ENCODE measurements around the gene LRRFIP1. TPM values are rescaled to one million over a fixed set of nuclear protein-coding genes. Genes with fewer than 3 reads are reported as not detected.

Gene LRRFIP1
- total and polyA plus RNA-seq, 9 of the 15 experiments (the other 6 are each of a cell fraction or from before 2014, with no cell fraction given): 13.1 to 45.2 (median 31.3) TPM

DNA sequence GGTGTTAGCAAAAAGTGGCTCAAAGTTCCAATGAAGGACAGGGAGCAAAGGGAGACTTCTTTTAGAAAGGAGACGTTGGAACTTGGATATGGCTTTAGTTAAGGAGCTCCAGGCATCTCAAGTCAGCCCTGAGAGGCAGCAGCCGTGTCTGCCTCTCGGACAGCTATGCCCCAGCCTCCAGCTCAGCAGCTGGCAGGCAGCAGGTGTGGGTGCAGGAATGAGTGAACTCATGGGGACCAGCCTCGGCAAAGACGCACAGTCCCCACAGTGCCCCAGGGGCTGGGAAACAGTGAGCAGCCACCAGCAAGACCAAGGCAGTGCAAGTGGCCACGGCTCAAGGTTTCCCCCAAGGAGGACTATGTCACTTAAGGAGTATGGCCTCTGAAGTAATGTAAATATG is 1.6 kb upstream of the LRRFIP1 start:
- no peak overlapping the region for H3K4me3 ChIP-seq
- H3K79me2 ChIP-seq (ENCODE audit: control insufficient read depth, insufficient read depth, low read length): no peaks in the 10 kb centered on the region
- no peaks in the 10 kb centered on the region for H3K36me3 ChIP-seq (ENCODE audit: control insufficient read depth, insufficient read depth, low read length)
- H3K27ac ChIP-seq (ENCODE audit: extremely low read depth, low read depth, low read length): no peak overlapping the region
- H4K20me1 ChIP-seq (replicated peaks; ENCODE audit: control insufficient read depth, insufficient read depth, low read length): no peaks in the 10 kb centered on the region
- H2AFZ ChIP-seq (ENCODE audit: low read depth, low read length): no peak overlapping the region
- intact Hi-C loops (cut with micrococcal nuclease) (no loop called here), in situ Hi-C loops (cut with MboI) (no loop called here)
- H3K4me1 ChIP-seq (replicated peaks in 1 of 2; ENCODE audit: control insufficient read depth in 2 of 2, insufficient read depth in 2 of 2, low read length in 2 of 2): no peaks in the 10 kb centered on the region
- H3K4me2 ChIP-seq (ENCODE audit: insufficient read depth, low read length): no peak overlapping the region
- peaks cover 8 to 61% of the 10 kb centered on the region in 2 experiments for H3K27me3 ChIP-seq (ENCODE audit: control insufficient read depth in 2 of 2, insufficient read depth in 2 of 2, low read length in 2 of 2)
- no peak for ATAC-seq
- no peaks in the 10 kb centered on the region for H3K9me1 ChIP-seq (ENCODE audit: control insufficient read depth, insufficient read depth, low read length)
- no peak for DNase-seq (ENCODE audit: extremely low read depth in 1 of 4, low spot score in 3 of 4)
- POLR2A ChIA-PET: no interaction called here
- CTCF ChIA-PET (ENCODE audit: low intra/inter-chr PET ratio): interaction anchor here (1.7 kb wide), 1 partner anchor 120 kb away, joined by 7 read pairs; no protein-coding TSS in a partner anchor
- no peaks in the 10 kb centered on the region for H3K9me3 ChIP-seq (replicated peaks; ENCODE audit: control insufficient read depth, insufficient read depth, low read depth, low read length)
- no TSS peak for BruUV-seq (replicated peaks)
- 3% methylated on average over 3 of the region's 6 CpGs for WGBS (ENCODE audit: insufficient coverage, low coverage, missing lambda C conversion rate)
- TF ChIP-seq FUS (optimal IDR thresholded peaks at IDR 0.05; ENCODE audit: low read depth, low read length) (no peak), ZNF41 (CRISPR knock-in tag; conservative IDR thresholded peaks at IDR 0.05) (no peak), CEBPB (tag; IDR thresholded peaks at IDR 0.05) (no peak), ZNF174 (CRISPR knock-in tag; IDR thresholded peaks at IDR 0.05) (no peak), CBX8 (IDR thresholded peaks at IDR 0.05; ENCODE audit: borderline replicate concordance, extremely low read depth, low read depth, low read length, poor library complexity, severe bottlenecking) (no peak), PYGO2 (tag; IDR thresholded peaks at IDR 0.05) (no peak), GTF2E2 (tag; IDR thresholded peaks at IDR 0.05) (no peak), CREBBP (IDR thresholded peaks at IDR 0.05; ENCODE audit: low read depth, low read length) (no peak), ZNF76 (CRISPR knock-in tag; IDR thresholded peaks at IDR 0.05; ENCODE audit: borderline replicate concordance) (no peak)
- no peak overlapping the region for H3K9ac ChIP-seq (ENCODE audit: insufficient read depth in 1 of 2, low read depth in 2 of 2, low read length in 2 of 2)
- no peak for FAIRE-seq

Measured in K562 (cell line).